Endometrial microvascular endothelial cells (primary cell): ENCODE measurements around the gene HOMER2. TPM values are rescaled to one million over a fixed set of nuclear protein-coding genes. Genes with fewer than 3 reads are reported as not detected.

Source experiments
- in situ Hi-C: cut with HindIII; loops from 2 replicates; pipeline ENCODE4 v1.10.0; 2017; ENCODE audit warnings: low sequenced_read_pairs, low pct_unique_long_range_greater_than_20kb; ENCODE audit errors: inconsistent ontology term
- total RNA-seq: library from RNA; depleted of rRNA; stranded (reverse); fragments of >200 nt; gene quantifications from one replicate; pipeline ENCODE4 v1.2.3, GENCODE V29; 2015; ENCODE audit errors: inconsistent ontology term

HOMER2 gene
- total RNA-seq, 1 donor from 2014 or later, result 0.09 TPM

DNA sequence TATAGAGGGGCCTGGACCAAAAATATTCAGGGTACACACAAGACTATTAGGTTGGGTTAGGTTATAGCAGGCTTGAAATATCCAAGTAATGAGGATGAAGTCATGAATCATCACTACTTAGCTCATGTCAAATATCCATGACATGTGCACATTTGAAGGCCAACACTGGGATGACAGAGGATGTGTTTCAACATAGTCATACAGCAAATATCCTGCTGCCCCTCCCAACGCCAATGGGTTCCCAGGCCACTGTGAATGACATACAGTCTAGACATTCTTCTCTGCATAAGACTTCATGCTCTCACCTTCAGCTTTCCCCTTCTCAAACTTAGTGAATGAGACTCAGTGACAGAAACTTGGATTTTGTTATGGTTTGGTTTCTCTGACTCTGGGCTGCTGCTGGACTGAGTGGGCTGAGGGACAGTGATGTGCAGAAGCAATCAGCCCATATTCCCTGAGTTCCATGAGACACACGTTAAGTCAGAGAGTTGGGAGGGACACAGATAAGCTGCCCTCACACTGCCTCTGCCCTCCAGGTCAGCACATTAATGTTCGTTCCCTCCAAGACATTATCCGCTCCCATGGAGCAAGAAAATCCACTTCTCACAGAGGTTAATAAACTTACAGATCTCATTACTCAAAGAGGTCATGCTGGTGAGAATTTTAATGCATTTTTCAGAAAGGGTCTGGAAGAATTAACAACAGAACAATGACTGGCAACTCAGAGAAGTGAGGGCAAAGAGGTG lies 15.4 kb downstream of the HOMER2 start:
- in situ Hi-C loops, result no loop called here

DNA sequence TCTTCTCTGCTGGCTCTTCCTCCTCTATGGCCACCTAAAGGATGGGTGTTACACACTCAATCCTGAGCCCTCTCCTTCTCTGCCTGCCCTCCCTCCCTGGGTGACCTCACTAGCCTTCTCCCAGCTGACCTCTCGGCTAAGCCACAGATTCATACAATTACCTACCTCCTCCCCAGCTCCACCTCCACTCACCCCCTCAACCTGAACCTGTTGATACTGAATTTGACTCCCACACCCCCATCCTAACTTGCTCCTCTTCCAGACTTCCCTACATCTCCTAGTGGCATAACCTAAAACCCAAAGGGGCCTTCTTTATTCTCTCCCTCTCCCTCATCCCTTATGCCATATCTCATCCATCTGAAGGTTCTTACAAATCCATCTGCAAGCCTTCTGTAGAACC lies 17.1 kb downstream of the HOMER2 start:
- in situ Hi-C loops, result no loop called here

GRCh38 chr15:82934100-82934880 lies 18.2 kb downstream of the HOMER2 start:
- in situ Hi-C loops, result no loop called here

DNA sequence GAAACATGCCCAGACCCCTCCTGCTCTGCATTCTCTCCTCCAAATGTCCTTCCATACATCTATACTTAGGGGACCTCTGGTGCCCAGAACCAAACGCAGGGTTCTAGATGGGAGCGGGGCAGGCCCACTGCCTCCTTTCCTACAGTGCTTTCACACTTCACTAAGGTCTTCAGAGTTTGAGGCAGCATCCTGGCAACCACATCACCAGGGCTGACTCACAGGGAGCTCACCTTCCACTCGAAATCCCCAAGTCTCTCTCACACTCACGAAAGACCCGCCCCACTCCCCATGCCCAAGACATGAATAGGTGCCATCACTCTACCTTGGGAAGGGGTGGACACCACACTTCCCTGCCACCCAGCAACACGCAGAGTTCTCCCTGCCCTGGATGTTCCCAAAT lies 18.9 kb downstream of the HOMER2 start:
- in situ Hi-C loops, result no loop called here

- in situ Hi-C loops, result no loop called here
Measured at GRCh38 chr15:82931221-82931620, 21.3 kb downstream of the HOMER2 start.

DNA sequence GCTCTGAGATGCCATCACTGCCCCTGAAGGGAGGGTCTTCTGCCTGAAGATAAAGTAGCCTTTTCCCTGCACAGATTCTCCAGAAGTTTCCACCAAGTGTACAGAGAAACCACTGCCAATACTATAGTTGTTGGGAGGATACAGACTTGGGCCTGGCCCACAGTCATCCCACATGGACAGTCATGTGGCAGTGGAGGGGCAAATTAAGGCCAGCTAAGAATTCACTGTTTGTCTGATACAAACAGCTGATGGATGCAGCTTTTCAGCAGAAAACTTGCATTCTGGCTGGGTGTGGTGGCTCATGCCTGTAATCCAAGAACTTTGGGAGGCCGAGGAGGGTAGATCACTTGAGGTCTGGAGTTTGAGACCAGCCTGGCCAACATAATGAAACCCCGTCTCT lies 22.1 kb downstream of the HOMER2 start:
- in situ Hi-C loops, result no loop called here

DNA sequence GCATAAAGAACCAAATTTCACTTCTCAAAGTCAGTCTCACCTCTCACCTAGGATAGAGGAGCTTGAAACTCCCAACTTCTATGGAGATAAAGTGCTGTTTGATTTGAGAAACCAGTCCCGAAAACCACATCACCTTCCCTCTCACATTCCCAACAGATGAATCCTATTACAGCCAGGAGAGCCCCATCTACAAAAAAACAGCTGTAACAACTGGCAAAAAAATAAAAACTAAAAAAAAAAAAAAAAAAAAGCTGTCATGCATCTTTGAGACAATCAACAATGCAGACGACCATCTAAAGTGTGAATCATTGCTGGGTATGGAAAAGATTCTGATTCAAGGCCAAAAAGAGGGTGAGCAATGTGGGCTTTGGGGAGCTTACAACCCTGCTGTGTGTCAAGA lies 23.8 kb downstream of the HOMER2 start:
- in situ Hi-C loops, result no loop called here

DNA sequence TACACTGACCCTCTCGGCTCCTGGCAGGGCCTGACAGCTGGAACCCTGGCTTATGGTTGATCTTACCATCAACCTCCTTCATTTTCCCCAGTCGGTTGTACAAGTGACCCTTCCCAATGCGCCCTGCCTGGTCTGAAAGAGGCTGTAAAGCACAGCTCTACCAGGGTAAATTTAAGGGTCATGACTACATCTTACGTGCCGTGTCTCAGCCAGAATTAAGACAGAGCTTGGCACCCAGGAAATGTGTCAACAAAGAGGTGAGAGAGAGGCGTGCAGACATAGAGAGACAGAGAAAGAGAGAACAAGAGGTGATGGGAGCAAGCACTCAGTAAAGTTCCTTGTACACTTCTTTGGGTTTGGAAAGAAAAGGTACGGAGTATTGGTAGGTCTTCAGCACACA lies 28.8 kb downstream of the HOMER2 start:
- in situ Hi-C loops, result no loop called here

DNA sequence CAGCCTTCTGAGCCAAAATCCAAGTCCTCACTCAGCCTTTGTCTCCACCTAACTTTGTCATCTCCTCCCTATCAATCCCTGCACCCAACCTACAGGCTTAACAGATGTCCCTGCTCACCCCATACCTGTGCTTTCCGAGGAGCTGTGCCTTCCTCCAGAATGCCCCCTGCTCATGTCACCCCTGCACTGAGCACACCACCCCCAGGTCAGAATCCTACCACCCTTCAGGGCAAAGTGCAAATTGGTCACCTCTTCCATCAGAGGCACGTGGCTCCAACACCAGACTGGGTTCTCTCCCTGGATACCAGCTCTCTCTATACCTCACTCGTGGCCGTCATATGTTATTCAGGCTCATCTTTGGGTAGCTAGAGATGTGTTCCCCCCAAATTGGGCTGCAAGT lies 29.8 kb downstream of the HOMER2 start:
- in situ Hi-C loops, result no loop called here

DNA sequence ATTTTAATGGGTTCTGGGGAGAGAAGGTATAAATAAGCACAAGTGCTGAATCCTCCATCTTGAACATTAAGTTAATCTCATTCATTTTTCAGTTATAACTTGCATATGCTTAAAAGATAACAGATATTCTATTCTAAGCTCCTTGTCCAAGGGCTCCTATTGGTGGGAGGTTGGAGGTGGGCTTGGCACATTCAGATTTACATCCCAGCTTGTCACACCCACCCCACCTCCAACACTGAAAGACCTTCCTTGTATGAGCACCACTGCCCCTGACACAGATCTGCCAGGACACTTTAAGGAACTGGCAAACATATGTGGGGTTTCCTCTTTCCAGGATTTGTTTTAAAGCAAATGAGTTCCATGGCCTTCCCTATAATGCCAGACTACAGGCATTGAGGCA lies 30.6 kb downstream of the HOMER2 start:
- in situ Hi-C loops, result no loop called here

GRCh38 chr15:82921242-82921641 lies 31.3 kb downstream of the HOMER2 start:
- in situ Hi-C loops, result no loop called here

DNA sequence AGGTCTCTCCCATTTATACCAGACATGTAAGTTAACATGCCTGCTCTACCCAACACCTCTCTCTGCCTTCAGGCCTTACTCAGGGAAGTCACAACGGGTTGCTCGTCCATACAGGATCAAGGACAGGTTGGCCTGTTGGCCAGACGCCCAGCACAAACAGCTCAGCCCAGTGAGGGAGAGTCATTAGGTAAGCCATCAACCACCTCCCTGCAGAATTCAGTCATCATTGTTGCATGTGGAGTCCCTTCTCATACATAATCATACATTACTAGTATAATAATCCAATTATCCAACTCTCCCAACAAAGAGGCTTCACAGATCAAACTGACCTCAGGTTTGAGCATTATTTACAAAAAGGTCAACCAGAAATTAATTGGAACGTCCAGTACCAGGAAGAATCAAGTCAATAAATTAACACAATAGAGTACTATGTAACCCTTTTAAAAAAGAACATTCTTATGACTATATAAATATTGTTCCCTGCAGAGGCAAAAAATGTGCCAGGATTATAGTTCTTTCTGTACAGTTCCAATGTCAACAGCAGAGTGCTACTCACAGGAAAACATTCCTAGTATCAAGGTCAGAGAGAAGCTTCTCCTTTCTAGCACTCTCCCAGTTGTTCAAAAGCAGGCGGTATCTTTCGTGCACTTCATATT lies 33.2 kb downstream of the HOMER2 start:
- in situ Hi-C loops, result no loop called here

DNA sequence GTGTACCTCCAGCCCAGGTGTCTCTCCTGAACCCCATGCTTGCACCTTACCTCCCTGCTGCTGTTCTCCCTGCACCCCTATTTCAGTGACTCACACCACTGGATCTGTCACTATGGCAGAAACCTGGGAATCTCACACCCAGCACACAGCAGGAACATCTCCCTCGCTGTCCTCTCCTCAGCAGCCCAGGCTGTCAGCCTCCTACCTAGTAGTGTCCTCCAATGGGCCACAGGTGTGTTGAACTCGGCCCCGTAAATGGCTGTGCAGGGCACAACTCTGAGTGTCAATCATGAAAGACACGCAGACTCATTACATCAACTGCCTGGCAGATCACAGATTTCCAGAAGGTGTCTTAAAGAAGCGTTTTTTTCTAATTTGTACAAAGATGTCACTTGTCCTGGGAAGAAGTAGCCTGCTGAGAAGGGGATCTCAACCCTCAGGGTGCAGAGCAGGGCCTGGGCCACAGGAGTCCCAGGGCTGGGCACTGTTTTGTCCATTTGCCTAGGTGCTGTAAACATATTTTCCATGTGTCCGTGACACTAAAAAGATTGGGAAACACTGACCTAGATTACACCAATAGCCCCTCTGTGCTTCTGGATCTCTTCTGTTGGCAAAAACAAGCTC lies 33.8 kb downstream of the HOMER2 start:
- in situ Hi-C loops, result no loop called here

DNA sequence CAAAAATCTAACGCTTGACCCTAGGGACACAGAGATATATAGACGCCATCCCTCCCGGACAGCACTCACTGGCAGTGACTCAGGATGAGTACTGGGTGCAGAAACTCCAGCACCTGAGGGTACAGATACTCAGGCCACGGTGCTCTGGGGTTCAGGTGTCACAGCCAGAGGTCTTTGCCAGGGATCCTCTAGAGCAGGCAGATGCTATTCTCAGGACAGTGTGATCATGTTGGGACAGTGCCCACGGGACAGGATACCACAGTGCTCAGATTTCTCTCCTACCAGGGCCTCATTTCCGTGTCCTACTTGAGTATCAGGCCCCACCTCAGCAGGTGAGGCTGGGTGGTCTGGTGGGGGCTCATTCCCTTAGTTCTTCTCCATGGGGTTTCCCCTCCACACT lies 34.4 kb downstream of the HOMER2 start:
- in situ Hi-C loops, result no loop called here

- in situ Hi-C loops, result no loop called here
Measured at GRCh38 chr15:82917249-82917648, 35.3 kb downstream of the HOMER2 start.

DNA sequence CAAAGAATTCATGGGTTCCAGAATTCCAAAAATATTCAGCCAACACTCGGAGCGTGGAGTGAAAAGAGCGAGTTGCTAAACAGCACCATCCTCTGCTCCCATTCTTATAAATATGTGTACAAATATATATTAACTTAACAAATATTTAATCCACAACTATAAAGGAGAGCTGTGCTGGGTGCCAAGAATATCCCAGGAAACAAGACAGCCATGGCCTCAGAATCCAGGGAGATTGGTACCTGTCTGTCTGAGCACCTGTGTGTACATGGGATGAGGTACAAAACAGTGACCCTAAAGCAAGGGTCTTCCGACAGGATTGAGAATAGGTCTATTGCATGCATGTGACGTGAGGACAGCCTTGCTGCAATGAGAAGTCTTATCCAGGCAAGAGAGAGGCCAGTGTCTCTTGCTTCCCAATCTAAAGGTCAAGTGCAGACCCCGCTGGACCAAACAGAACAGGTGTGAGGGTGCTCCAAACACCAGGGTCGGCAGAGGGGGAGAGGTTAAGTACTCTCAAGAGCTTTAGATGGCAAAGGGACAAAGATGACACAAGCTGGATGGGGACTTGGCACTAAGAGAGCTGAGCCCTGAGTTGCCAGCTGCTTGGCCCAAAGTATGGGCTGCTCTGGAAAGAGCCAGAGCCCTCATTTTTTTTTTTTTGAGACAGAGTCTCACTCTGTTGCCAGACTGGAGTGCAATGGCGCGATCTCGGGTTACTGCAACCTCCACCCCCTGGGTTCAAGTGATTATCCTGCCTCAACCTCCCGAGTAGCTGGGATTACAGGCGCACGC lies 36.2 kb downstream of the HOMER2 start:
- in situ Hi-C loops, result no loop called here

- in situ Hi-C loops, result no loop called here
Measured at GRCh38 chr15:82914396-82914795, 38.1 kb downstream of the HOMER2 start.

GRCh38 chr15:82911458-82911857 lies 41.1 kb downstream of the HOMER2 start:
- in situ Hi-C loops, result no loop called here

DNA sequence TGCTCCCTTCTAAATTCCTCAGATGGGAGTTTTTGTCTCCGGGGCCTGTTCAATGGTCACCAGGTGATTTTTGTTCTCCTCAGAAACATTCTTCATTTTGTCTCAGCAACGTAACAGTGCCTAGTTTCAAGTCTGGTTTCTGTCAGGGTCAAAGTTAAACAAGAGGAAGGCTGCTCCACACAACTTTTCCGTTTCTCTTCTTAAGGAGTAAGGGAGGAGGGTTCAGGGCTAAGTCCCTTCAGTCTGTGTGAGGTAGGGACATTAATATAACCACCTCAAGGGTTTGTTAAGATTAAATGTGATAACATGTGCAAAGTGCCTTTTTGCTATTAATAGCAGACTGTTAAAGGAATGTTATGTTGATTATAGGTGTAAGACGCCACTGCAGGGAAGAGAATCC lies 41.8 kb downstream of the HOMER2 start:
- in situ Hi-C loops, result no loop called here
